HepG2 (cell line): ENCODE results near the gene GALR2. TPM values are rescaled to one million over a fixed set of nuclear protein-coding genes. Genes with fewer than 3 reads are reported as not detected.
A peak's percentile ranks its signal among the peaks of the same experiment; 100 is the strongest.
"Not testable (repeated sequence)": the region's sequence is repeated elsewhere in the genome, so short reads cannot be mapped to it uniquely, and the experiment has no call there.

Experiments used
- ATAC-seq: fragments of 200-7000 bp; cut with Tn5 transposase; 3 replicates; pipeline ENCODE4 v1.9.1; 2020; ENCODE audit warnings: mild to moderate bottlenecking, moderate library complexity
- BruUV-seq: library from RNA; stranded (reverse); fragments of 400-500 nt; replicated peaks from 2 replicates; lab custom pipeline; 2021; lab: Mats Ljungman, UMichigan
- CTCF ChIA-PET: fragments of 300-600 bp; formaldehyde crosslinking; extraction: SDS; loops from one replicate; lab custom pipeline; 2021; ENCODE audit warnings: low total read pairs, inconsistent platforms, low intra/inter-chr PET ratio; lab: Yijun Ruan, JAX
- POLR2A ChIA-PET: fragments of 350-600 bp; sonication (Branson Sonifier 250); formaldehyde crosslinking; loops from one replicate; lab custom pipeline; 2020; ENCODE audit warnings: antibody characterized with exemption, inconsistent platforms; lab: Yijun Ruan, JAX
- DNase-seq: peaks from one replicate; pipeline ENCODE4 v3.0.0-alpha.2; 2015; ENCODE audit warnings: low spot score
- FAIRE-seq: peaks from 3 replicates; lab custom pipeline; 2011; peaks lifted over from hg19 to GRCh38; lab: Jason Lieb, UNC
- H2AFZ ChIP-seq: one replicate; pipeline ENCODE4 v1.6.1; 2011; ENCODE audit warnings: low read length, inconsistent platforms
- H3K27ac ChIP-seq: fragments of 300-600 bp; 3 replicates; pipeline ENCODE4 v1.8.0; 2011; ENCODE audit warnings: mixed run types, mild to moderate bottlenecking, mixed read lengths, low read length, inconsistent platforms; ENCODE audit not compliant: insufficient read depth; ENCODE audit errors: extremely low read length
- H3K27me3 ChIP-seq, 2 experiments: fragments of 200-600 bp in 1 of 2; 2 replicates in 1 of 2; 3 replicates in 1 of 2; pipeline versions ENCODE4 v1.6.0 to v1.8.0; 2011; ENCODE audit warnings: low read length in 2 of 2, mild to moderate bottlenecking in 2 of 2, moderate library complexity in 2 of 2, inconsistent platforms in 1 of 2; ENCODE audit not compliant: insufficient read depth in 2 of 2, control insufficient read depth in 1 of 2
- H3K36me3 ChIP-seq, 2 experiments: fragments of 200-600 bp in 1 of 2; replicated peaks in 1 of 2; 2 replicates in 1 of 2; 3 replicates in 1 of 2; pipeline versions ENCODE4 v1.5.1 to v1.8.0; 2011; ENCODE audit warnings: low read length in 2 of 2, inconsistent platforms in 1 of 2; ENCODE audit not compliant: insufficient read depth in 2 of 2, control insufficient read depth in 1 of 2
- H3K4me1 ChIP-seq: 2 replicates; pipeline ENCODE4 v1.5.1; 2012; ENCODE audit warnings: low read length, inconsistent platforms; ENCODE audit not compliant: insufficient read depth
- H3K4me2 ChIP-seq: 2 replicates; pipeline ENCODE4 v1.6.0; 2011; ENCODE audit warnings: low read depth, low read length, inconsistent platforms
- H3K4me3 ChIP-seq, 3 experiments: fragments of 200-600 bp in 1 of 3; sonication (generic), shearing (Covaris generic) in 1 of 3; replicated peaks in 1 of 3; 2 replicates each; pipeline ENCODE4 v1.5.1; 2011 to 2016; ENCODE audit warnings: low read length in 3 of 3, inconsistent platforms in 2 of 3, low read depth in 2 of 3, mild to moderate bottlenecking in 2 of 3, control low read depth in 1 of 3, mixed read lengths in 1 of 3; ENCODE audit not compliant: insufficient read depth in 1 of 3
- H3K79me2 ChIP-seq: one replicate; pipeline ENCODE4 v1.6.1; 2011; ENCODE audit warnings: low read length, inconsistent platforms; ENCODE audit not compliant: insufficient read depth
- H3K9ac ChIP-seq: 2 replicates; pipeline ENCODE4 v1.6.0; 2011; ENCODE audit warnings: mild to moderate bottlenecking, low read depth, low read length, inconsistent platforms; ENCODE audit not compliant: insufficient read depth
- H3K9me3 ChIP-seq: 2 replicates; pipeline ENCODE4 v1.5.1; 2012; ENCODE audit warnings: mild to moderate bottlenecking, low read length
- H4K20me1 ChIP-seq: 2 replicates; pipeline ENCODE4 v1.6.0; 2011; ENCODE audit warnings: inconsistent platforms, mild to moderate bottlenecking, low read length, moderate library complexity; ENCODE audit not compliant: insufficient read depth
- AGO1 ChIP-seq: fragments of 200-400 bp; formaldehyde crosslinking; IDR thresholded peaks from 2 replicates; pipeline ENCODE4 v1.6.1; 2017; ENCODE audit warnings: mild to moderate bottlenecking, low read depth, low read length, moderate library complexity; ENCODE audit not compliant: poor library complexity, severe bottlenecking
- ATF7 ChIP-seq, 2 experiments: fragments of 450-650 bp in 1 of 2; sonication (generic) in 1 of 2; formaldehyde crosslinking in 1 of 2; IDR thresholded peaks; 2 replicates each; pipeline versions ENCODE4 v1.4.0 to v1.6.1; 2016 to 2020; ENCODE audit warnings: antibody characterized with exemption in 1 of 2, mild to moderate bottlenecking in 1 of 2, missing genetic modification reagents in 1 of 2
- CEBPB ChIP-seq: IDR thresholded peaks from 2 replicates; pipeline ENCODE4 v1.6.1; 2011; ENCODE audit warnings: low read depth, low read length, improper control_type of control experiment, borderline replicate concordance
- CEBPG ChIP-seq: IDR thresholded peaks from 2 replicates; pipeline ENCODE4 v1.6.1; 2016
- MTERF4 ChIP-seq: sonication (generic); formaldehyde crosslinking; IDR thresholded peaks from 2 replicates; pipeline ENCODE4 v1.8.0; 2023; ENCODE audit warnings: mild to moderate bottlenecking, missing genetic modification reagents
- PAF1 ChIP-seq: IDR thresholded peaks from 2 replicates; pipeline ENCODE4 v1.6.1; 2016; ENCODE audit warnings: missing genetic modification reagents, missing compliant biosample characterization
- ZNF460 ChIP-seq: sonication (generic); formaldehyde crosslinking; IDR thresholded peaks from 2 replicates; pipeline ENCODE4 v1.5.1; 2020; ENCODE audit warnings: missing genetic modification reagents, mild to moderate bottlenecking, borderline replicate concordance
- WGBS: methylation state at CpG from one replicate; pipeline ENCODE4 v1.1.6; 2017; ENCODE audit warnings: low lambda C conversion rate; 5-methylcytosine and 5-hydroxymethylcytosine counted together
- in situ Hi-C: cut with HindIII; loops from 2 replicates; pipeline ENCODE4 v1.10.0; 2017; ENCODE audit warnings: low pct_unique_long_range_greater_than_20kb; ENCODE audit not compliant: extremely low pct_ligation_motif_present
- intact Hi-C: fragments of 100-400 bp; cut with micrococcal nuclease; formaldehyde crosslinking; loops from one replicate; pipeline ENCODE4 v1.10.0; 2022; ENCODE audit not compliant: unreplicated experiment
- polyA plus RNA-seq, 8 experiments: library from polyadenylated mRNA; depleted of rRNA in 3 of 8; stranded (reverse) in 7 of 8; unstranded in 1 of 8; fragments of >200 nt; fragmentation: Illumina TruSeq in 4 of 8; extraction: Trizol in 4 of 8; gene quantifications; 2 replicates each; pipeline versions ENCODE4 v1.2.1 to v1.2.3, GENCODE V29; 2011 to 2016; ENCODE audit warnings: low read depth in 4 of 8, missing spikeins in 1 of 8, mixed read lengths in 1 of 8; ENCODE audit not compliant: insufficient read depth in 1 of 8
- total RNA-seq, 5 experiments: library from RNA; depleted of rRNA; stranded (reverse); fragments of >200 nt; fragmentation: Illumina TruSeq; extraction: Trizol; gene quantifications; 2 replicates each; pipeline ENCODE4 v1.2.3, GENCODE V29; 2016; ENCODE audit warnings: low read depth in 1 of 5
- TF ChIP-seq, protein P1 (sequence below): sonication (generic); formaldehyde crosslinking; IDR thresholded peaks from 2 replicates; pipeline ENCODE4 v1.4.0; 2020; ENCODE audit warnings: missing genetic modification reagents, borderline replicate concordance
- TF ChIP-seq, protein P2 (sequence below): sonication (generic); formaldehyde crosslinking; IDR thresholded peaks from 2 replicates; pipeline ENCODE4 v1.4.0; 2020; ENCODE audit warnings: mild to moderate bottlenecking, missing genetic modification reagents, borderline replicate concordance

Gene GALR2
- total and polyA plus RNA-seq, 2 of the 13 experiments (the other 11 are each of a cell fraction or from before 2014, with no cell fraction given) = 0.48 to 0.58 TPM

DNA sequence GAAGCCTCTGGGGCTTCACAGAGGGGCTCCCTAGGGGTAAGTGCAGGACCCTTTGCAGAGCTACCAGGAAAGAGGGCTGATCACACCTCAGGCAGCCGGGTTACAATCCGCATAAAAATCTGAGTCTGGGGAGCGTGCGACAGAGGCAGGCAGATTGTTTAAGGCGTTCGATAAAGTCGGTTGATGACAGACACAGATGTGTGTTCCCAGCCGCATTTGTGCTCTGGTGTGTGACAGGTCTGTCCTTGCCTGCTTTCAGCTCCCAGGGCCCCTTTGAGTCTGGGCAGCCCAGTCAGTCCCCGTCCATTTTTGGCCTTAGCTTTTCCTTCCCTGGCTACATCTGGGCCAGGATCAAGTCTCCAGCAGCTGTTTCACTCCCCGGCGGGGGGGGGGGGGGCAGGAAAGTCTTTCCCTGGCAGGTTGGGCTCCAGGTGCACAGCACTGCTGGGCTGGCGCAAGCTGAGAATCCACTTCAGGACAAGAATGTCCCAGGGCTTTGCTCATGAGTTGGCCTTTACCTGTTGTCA is 3.1 kb downstream of the GALR2 start (continued):
- peak; percentile 46 for TF ChIP-seq AGO1
- TF ChIP-seq, all 625 proteins: peak for 1

GRCh38 chr17:76078370-76078769 is 3.8 kb downstream of the GALR2 start:
- H3K4me3 ChIP-seq; in situ Hi-C loops; H3K27ac ChIP-seq; H2AFZ ChIP-seq; H3K9me3 ChIP-seq; ATAC-seq; FAIRE-seq; CTCF ChIA-PET; H3K9ac ChIP-seq; H3K4me2 ChIP-seq; BruUV-seq; H3K79me2 ChIP-seq; DNase-seq; H3K36me3 ChIP-seq; H4K20me1 ChIP-seq; TF ChIP-seq ATF7 (IDR thresholded peaks at IDR 0.05): not testable (repeated sequence)
- intact Hi-C loops = loop anchor here (2.0 kb wide), 1 partner anchor 24 kb away; the partner anchor contains the start of gene EXOC7
- POLR2A ChIA-PET = interaction anchor here (1.0 kb wide), 1 partner anchor 46 kb away, joined by 5 read pairs; no protein-coding TSS in a partner anchor
- WGBS = 6% methylated on average over 5 of the region's 5 CpGs
- Histone ChIP-seq H3K27me3 (peaks cover 24 to 57% of the 10 kb centered on the region in 2 experiments; a peak in 4 of 5 replicates), H3K4me1 (peaks cover 36% of the 10 kb centered on the region)
- TF ChIP-seq CEBPG (CRISPR knock-in tag) = peak; percentile 56; the same call in 1 of the 2 replicates
- peak; percentile 75 for TF ChIP-seq CEBPB
- TF ChIP-seq ATF7 (CRISPR knock-in tag; IDR thresholded peaks at IDR 0.05) = peak; percentile 20; the same call in 1 of the 2 replicates
- TF ChIP-seq, protein P1, sequence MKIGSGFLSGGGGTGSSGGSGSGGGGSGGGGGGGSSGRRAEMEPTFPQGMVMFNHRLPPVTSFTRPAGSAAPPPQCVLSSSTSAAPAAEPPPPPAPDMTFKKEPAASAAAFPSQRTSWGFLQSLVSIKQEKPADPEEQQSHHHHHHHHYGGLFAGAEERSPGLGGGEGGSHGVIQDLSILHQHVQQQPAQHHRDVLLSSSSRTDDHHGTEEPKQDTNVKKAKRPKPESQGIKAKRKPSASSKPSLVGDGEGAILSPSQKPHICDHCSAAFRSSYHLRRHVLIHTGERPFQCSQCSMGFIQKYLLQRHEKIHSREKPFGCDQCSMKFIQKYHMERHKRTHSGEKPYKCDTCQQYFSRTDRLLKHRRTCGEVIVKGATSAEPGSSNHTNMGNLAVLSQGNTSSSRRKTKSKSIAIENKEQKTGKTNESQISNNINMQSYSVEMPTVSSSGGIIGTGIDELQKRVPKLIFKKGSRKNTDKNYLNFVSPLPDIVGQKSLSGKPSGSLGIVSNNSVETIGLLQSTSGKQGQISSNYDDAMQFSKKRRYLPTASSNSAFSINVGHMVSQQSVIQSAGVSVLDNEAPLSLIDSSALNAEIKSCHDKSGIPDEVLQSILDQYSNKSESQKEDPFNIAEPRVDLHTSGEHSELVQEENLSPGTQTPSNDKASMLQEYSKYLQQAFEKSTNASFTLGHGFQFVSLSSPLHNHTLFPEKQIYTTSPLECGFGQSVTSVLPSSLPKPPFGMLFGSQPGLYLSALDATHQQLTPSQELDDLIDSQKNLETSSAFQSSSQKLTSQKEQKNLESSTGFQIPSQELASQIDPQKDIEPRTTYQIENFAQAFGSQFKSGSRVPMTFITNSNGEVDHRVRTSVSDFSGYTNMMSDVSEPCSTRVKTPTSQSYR (CRISPR knock-in tag) = 0 out of 2 replicates have a peak, but pooled peaks have one; percentile 6
- 0 out of 2 replicates have a peak, but pooled peaks have one; percentile 21 for TF ChIP-seq MTERF4 (CRISPR knock-in tag)
- TF ChIP-seq, protein P2, sequence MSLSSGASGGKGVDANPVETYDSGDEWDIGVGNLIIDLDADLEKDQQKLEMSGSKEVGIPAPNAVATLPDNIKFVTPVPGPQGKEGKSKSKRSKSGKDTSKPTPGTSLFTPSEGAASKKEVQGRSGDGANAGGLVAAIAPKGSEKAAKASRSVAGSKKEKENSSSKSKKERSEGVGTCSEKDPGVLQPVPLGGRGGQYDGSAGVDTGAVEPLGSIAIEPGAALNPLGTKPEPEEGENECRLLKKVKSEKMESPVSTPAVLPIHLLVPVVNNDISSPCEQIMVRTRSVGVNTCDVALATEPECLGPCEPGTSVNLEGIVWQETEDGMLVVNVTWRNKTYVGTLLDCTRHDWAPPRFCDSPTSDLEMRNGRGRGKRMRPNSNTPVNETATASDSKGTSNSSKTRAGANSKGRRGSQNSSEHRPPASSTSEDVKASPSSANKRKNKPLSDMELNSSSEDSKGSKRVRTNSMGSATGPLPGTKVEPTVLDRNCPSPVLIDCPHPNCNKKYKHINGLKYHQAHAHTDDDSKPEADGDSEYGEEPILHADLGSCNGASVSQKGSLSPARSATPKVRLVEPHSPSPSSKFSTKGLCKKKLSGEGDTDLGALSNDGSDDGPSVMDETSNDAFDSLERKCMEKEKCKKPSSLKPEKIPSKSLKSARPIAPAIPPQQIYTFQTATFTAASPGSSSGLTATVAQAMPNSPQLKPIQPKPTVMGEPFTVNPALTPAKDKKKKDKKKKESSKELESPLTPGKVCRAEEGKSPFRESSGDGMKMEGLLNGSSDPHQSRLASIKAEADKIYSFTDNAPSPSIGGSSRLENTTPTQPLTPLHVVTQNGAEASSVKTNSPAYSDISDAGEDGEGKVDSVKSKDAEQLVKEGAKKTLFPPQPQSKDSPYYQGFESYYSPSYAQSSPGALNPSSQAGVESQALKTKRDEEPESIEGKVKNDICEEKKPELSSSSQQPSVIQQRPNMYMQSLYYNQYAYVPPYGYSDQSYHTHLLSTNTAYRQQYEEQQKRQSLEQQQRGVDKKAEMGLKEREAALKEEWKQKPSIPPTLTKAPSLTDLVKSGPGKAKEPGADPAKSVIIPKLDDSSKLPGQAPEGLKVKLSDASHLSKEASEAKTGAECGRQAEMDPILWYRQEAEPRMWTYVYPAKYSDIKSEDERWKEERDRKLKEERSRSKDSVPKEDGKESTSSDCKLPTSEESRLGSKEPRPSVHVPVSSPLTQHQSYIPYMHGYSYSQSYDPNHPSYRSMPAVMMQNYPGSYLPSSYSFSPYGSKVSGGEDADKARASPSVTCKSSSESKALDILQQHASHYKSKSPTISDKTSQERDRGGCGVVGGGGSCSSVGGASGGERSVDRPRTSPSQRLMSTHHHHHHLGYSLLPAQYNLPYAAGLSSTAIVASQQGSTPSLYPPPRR (CRISPR knock-in tag) = 0 out of 2 replicates have a peak, but pooled peaks have one; percentile 19
- peak; percentile 48; the same call in 1 of the 2 replicates for TF ChIP-seq PAF1 (CRISPR knock-in tag)
- TF ChIP-seq ZNF460 = peak; percentile 52; the same call in 1 of the 2 replicates
- TF ChIP-seq, all 625 proteins: peak for 8; not testable (repeated sequence) for 617
